Dermis microvascular lymphatic vessel endothelial cell (primary cell): ENCODE results near the gene ERO1A. TPM values are rescaled to one million over a fixed set of nuclear protein-coding genes. Genes with fewer than 3 reads are reported as not detected.
A peak's percentile ranks its signal among the peaks of the same experiment; 100 is the strongest.

Source experiments
- DNase-seq, 2 donors: peaks; one replicate each; pipeline versions ENCODE4 v3.0.0 to v3.0.0-alpha.2; 2010; ENCODE audit warnings: low read depth in 2 of 2
- total RNA-seq: library from RNA; depleted of rRNA; stranded (reverse); fragments of >200 nt; gene quantifications from 2 replicates; pipeline ENCODE4 v1.2.1, GENCODE V29; 2014

The ERO1A gene
- total RNA-seq, 1 donor from 2014 or later = 32.1 TPM

DNA sequence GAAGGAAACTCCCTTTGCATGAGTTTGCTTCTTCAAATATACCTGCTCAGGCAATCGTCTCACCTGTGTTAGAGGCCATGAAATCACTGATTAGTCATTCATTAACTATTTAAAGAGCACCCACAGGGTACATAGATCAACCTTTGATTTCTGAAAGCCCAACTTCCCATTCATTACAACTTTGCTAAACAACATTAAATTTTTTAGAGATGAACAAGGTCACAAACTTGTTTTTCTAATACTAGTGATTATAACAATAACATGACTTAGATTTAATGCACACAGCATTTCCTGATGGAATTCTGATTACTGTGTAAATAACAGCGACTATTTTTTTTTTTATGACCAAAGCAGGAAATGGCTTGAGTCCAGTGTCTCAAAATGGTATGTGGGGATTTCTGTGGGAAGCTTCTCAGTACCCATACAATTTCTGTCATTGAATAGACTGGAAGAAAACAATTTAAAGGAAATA, 5.4 kb upstream of the ERO1A start:
- peak; percentile 59 to 83 for DNase-seq

DNA sequence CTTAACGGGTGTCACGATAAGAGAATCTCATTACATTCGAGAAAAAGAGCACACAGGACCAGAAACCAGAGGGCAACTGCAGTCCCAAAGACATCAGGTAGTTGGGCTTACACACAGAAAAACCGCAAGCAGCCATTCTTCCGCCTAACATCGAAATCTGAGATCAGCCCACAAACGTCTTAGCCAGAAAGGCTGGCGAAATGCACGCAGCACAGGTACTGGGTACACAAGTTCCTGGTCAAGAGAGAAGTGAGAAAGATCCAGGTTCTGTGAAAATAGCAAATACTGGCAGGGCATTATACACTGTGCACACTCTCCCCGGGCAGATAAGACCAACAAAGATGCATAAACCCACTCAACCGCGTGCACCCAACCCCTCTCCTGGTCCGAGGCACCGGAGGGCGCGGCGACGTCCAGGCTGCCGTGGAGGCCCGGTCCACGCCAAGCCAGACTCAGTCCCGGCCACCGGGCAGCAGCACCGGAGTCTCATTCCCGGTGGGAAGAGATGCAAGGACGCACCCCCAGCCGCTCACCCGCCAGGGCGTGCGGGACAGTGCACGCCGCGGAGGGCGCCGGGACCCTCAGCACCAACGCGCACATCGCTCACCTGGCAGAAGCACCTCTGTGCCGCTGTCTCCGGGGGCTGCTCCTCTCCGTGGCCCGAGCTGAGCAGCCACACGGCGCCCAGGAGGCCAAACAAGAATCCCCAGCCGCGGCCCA, 437 bp downstream of the ERO1A start:
- peak in 1 of 2 donors; percentile 53 for DNase-seq

DNA sequence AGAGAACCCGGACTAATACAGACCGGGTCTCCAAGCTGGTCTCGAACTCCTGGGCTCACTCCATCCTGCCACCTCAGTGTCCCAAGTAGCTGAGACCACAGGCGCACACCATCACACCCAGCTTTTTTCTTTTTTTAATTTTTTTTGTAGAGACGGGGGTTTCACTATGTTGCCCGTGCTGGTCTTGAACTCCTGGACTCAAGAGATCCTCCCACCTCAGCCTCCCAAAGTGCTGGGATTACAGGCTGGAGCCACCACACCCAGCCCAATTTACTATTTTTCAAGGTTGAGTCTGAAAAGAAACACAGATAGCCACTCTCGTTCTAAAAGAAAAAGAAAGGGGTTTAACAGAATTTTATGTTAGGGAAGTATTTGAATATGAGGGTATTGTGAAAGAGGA, 1.8 kb downstream of the ERO1A start:
- no peak for DNase-seq

DNA sequence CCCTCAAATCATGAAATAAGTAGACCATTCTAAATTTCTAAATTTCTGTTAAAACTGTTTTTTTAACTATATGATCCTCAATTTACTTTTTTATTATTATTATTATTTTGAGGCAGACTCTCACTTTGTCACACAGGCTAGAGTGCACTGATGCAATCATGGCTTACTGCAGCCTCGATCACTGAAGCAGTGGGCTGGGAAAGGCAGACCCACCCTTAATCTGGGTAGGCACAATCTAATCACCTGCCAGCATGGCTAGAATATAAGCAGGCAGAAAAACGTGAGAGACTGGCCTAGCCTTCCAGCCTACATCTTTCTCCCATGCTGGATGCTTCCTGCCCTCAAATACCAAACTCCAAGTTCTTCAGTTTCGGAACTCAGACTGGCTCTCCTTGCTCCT, 2.3 kb downstream of the ERO1A start:
- no peak for DNase-seq

DNA sequence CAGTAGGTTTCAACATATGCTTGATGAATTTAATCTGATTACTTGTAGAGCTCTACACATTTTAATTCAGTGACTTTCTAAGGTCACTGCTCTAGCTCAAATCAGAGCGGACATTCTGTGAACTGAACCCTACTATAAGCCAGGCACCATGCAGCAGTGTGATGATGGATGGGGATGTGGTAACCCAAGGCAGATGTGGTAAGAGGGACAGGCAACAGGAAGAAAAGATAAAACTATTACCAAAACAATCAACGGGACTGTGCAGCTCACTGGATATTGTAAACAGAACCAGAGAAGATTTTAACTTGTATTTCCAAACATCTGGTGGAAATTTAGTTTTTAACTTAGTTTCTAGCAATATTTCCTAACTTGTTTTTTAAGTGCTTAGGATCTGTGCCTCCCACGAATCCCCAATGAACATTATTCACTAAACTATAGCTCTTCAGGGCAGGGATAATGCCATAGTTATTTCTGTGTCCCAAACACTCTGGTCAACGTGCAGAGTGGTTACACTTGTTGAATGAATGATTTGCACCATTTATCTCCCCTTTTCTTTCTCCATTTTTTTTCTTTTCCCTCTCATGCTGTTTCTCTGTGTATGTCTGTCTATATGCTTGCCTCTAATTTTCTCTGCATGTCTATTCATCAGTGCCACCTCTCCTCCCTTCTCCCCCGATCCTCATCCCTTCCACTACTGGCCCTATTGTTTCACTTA, 3.0 kb downstream of the ERO1A start:
- DNase-seq = peak in 1 of 2 donors; percentile 29

DNA sequence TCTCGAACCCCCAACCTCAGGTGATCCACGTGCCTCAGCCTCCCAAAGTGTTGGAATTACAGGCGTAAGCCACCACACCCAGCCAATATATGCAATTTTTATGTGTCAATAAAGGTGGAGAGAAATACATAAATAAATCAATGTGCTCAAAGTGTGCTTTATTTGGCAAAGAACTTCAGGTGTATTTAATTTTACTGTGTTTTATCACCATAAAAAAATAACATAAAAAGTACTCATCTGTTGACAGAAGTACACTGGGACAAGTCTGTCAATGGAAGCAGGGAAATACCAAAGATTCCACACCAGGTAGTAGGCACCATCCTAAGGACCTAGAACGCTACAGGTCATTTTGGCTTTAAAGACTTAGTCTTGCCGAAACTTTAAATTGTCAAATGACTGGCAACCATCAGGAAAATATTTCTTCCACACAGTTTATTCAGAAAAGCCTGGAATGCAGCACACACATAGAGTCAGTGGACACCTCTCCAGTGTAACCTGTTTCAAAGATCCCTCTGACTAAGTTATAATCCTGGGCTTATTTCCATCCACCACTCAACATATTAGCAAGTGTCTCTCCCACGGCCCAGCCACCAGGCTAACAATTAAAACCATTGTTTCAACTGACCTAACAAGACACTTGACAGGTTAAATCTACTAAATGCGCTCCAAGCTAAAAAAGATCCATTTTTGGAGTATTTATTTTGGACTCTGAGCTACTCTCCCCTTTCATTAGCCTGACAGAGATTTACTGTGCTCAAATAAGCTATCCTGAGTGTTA, 4.2 kb downstream of the ERO1A start:
- peak in 1 of 2 donors; percentile 56 for DNase-seq

DNA sequence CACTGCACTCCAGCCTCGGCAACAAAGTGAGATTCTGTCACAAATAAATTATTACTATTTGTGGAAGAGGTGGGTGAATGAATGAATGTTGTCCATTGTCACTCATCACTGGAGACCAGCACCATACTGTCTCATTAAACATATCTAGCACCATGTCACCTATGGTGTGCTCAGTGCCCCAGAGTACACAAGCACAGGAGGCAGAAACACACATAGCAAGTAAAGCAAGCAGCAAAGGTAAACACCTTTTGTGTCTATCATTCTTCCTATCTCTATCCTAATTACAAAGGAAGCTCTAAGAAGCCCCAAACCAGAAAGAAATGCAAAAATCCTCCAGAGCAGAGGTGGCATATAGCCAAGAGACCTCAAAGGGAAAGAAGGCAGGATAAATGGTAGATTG, 9.2 kb downstream of the ERO1A start:
- DNase-seq = no peak

DNA sequence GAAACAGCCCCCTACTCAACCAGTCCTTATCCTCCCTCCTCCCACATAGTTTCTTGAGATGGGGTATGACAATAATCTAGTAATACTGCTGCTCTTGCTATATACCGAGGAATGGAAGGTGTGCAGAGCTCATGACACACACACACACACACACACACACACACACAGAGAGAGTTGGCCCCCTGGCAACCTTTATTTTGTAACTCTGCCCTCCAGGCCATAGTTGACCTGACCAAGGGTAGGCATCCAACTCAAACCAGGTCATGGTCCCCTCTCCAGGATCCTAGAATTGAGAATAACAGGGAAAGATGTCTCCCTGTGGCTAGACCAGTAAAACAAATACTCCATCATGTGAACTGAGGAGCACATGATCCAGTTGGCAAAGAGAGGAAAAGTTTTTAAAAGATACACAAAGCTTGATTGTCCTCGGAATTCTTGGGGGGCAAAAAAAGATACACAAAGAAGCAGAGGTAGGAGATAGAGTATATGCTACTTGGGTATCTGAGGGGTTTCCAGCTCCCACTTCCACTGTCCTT, 11.3 kb downstream of the ERO1A start:
- no peak for DNase-seq

DNA sequence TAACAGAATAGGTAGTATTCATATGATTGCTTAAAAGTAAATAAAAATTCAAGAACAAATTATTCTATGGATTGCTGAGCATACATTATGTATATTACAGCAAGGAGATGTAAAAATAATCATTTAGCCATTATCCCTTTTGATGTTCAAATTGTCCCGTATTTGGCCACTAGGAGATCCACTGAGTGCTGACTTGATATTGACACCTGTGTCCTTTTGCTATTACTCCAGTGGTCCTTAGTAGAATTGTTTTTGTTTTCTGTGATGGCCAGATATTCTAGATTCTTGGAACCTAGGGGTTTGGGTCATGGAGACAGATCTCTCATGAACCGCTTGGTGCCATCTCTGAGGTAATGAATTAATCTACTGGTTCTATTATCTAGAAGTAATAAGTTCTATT, 16.8 kb downstream of the ERO1A start:
- peak in 1 of 2 donors; percentile 16 for DNase-seq

DNA sequence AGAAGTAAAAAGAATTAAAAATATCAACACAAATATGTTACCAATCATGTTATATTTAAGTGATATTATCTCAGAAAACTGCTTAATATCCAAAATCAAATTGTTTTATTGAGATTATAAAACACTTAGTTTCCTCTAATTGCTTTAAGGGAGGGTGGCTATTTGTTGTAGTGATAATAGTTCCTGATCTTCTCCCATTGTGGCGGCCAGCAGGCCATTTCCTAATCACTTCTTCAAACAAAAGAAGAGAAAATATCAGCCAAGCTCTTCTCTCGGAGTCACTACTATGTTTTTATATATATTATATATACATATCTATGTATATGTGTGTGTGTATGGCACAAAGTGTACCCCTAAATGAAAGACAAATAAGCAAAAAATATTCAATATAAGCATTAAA, 31.5 kb downstream of the ERO1A start:
- no peak for DNase-seq

DNA sequence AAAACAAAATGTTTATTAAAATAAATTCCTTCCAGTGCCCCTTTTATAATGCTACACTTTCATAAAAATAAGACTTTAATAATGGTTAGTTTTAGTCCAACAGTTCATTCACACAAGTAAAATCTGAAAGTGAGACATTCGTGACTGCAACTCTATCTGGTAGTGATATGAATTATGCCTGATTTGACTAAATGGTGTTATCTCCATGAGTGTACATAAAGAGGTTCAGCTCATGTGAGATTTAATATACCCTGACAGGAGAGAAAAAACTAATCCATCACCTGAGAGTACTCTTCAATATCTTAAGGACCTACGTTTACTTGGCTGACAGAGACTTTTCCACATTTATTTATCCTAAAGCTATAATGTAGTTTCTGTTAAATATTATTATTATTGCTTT, 34.0 kb downstream of the ERO1A start:
- no peak for DNase-seq

DNA sequence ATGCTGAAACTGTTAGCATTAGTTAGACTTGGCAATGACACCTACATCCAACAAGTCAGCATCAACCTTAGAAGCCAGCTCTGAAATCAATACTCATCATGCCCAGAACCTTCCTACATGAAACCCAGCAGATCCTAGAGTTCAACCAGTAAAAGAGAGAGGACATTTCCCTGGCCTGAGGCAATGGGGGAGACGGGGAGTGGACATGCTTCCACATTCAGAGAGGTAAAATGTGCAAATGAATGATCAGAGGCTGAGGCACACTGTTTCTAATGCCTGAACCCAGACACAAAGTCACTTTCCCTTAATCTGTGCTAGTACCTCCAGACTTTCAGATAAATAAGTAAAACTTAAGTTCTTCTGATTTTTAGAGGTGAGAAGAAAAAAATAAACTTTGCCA, 34.5 kb downstream of the ERO1A start:
- no peak for DNase-seq

DNA sequence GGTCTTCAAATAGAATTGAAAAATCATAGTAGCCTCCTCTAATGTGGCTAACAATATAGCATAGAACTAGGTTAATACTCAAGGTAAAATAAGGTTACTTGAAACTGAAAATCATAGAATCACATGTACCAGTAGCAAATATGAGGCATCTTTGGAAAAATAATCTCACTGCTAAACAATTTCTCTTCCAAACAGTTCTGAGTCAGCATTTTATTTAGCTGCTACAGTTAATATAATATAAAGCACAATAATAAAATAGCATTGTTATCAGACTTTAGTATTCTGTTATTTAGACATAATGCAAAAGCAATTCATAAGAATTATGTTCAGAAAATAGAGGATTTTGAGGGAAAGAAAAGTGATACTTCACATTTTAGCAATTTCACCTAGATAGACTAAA, 35.0 kb downstream of the ERO1A start:
- DNase-seq = no peak

DNA sequence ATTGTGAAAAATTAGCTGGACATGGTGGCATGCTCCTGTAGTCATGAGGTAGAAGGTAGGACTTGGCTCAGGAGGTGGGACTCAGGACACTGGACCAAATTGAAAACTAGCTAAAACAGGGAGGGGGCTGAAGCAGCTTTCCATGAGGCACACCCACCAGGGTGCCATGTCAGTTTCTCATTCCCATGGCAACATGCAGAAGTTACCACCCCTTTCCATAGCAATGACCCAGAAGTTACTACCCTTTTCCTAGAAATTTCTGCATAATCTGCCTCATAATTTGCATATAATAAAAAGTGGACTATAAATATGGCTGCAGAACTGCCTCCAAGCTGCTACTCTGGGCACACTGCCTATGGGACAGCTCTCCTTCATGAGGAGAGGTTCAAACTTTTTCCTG, 38.5 kb downstream of the ERO1A start:
- no peak for DNase-seq

DNA sequence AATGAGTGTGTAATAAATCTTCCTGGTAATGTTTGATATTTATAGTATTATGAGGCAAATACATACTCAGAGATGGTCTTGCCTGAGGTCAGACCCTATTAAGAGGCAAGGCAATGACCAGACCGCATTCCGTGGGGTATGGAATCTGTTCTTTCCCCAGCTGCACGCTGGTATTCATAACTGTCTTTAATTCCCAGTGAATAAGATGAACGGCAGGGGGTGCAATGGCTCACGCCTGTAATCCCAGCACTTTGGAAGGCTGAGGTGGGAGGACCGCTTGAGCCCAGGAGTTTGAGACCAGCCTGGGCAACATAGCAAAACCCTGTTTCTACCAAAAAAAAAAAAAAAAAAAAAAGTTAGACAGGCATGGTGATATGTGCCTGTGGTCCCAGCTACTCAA, 44.6 kb downstream of the ERO1A start:
- no peak for DNase-seq

DNA sequence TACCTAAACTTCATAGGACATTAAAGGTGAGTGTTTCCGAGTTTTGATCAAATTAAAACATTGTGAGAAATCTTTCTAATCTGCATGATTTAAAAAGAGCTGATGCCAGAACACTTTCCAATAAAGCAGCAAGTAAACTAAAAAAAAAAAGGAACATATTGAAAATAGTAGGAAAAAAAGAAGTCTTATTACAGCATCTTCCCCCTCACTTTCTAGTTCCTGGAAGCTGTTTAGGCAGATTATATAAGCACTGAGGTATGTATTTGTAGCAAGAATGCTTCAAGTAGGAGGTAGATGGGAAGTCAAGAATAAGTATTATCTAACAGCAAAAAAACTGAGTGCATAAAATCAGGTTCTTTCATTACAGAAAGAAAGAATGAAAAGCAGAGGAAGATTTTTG, 45.8 kb downstream of the ERO1A start:
- no peak for DNase-seq

DNA sequence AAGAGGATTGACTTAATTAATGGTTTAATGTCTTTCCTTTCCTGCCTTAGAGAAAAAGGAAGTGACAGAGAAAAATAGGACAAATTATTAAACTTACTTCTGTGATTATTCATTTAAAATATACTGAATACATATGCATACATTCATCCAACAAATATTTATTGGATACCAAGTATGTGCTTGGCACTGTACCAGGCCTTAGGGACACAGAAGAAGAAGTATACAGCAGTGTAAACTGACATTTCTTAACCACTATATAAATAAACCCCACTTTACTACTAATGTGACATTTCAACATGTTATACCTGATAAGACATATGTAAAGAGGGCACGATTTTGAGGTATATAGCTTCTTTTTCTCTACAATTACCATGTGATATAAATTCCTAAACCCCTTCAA, 53.6 kb downstream of the ERO1A start:
- DNase-seq = no peak

DNA sequence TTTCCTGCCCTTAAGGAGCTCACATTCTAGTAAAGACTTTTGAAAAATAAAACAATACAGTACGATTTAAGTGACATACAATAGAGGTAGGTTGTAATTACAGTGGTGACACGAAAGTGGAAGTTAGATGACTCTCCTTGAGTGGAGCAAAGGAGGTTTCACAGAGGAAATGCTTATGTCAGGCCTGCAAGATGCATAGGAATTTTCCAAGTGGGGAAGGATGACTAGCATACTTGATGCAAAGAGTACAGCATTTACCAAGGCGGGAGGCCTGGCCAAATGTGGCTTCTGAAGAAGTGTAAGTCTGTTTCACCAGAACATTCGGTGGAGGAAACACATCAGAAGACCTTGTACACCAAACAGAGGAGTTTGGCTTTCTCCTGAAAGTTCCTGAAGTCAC, 55.2 kb downstream of the ERO1A start:
- DNase-seq = no peak

DNA sequence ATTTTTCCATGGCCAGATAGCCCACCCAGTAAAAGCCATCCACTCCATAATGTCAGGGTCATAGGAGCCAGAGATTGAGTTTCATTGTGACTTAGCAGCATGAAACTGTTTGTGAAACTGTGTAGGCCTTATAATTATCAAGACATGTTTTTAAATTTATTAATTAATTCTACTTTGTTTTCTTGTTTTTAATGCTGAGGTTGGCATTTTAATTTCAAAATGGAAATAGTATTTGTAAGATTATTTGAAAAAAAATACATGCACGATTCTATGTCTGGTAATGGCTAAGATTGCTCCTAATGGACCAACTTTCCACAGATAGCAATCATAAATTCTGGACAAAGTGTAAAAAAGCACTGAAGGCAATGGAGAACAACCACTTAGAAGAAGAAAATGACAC, 75.7 kb downstream of the ERO1A start:
- DNase-seq = no peak

DNA sequence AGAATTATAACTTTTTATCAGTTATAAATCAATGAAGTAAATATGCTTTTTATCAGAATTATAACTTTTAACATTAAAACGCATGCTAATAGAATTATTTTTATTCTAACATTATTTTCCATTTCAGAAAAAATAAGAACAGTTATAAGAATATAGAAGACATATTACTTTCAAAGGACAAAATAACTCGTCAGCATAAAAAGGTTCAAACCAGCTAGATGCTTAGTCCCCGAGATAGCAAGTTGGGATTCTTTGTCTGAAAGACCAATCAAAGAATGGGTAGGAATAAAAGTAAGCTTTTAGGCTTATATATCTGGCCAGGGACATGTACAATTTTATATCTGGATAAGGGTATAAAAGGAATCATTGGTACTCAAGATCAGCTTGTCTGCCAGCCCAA, 76.8 kb downstream of the ERO1A start:
- DNase-seq = no peak

DNA sequence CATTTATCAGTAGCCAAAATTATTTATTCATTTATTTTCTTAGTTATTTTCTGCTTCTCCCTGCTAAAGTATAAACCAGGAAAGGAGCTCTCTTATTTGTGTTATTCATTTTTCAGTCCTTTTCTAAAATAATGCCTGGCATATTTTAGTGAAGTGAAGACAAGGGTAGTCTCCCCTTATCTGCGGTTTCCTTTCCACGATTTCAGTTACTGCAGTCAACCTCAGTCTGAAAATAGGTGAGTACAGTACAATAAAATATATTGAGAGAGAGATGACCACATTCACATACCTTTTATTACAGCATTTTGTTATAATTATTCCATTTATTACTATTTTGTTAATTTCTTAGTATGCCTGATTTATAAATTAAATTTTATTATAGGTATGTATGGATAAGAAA, 85.2 kb downstream of the ERO1A start:
- no peak for DNase-seq

DNA sequence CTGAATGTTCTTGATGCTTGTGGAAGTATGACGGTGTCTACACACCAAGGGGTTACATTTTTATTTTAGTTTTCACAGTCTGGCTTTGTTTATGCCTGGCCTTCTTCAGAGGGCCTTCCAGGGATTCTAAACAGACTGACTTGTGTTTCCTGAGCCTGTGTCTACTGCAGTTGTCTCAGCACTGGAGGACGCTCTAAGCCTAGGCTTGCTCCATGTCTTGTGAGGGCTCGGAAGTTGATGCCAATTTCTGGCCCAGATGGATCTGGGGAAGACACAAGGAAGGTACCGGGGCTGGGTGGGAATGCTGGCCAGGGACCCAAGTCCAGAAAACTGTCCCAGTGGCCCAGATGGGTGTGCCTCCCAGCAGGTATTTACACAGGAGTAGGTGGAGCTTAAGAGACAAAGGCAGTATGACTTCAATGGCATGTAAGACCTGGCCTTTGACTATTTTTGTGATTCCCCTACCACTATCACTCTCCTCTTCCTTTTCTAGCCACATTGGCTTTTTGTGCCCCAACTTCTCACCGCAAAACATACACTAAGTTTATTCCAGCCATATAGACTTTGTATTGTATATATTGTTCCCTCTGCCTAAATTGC, 85.8 kb downstream of the ERO1A start:
- no peak for DNase-seq
